GM19468 (cell line): ENCODE measurements around the gene GPR152.

ENCODE experiments used
- ATAC-seq: cut with Tn5 transposase; IDR thresholded peaks from one replicate; pipeline ENCODE4 v1.9.1; 2021; ENCODE audit warnings: mild to moderate bottlenecking, moderate library complexity, moderate number of reproducible peaks; ENCODE audit not compliant: unreplicated experiment; ENCODE audit errors: extremely low read depth

GPR152 gene

DNA sequence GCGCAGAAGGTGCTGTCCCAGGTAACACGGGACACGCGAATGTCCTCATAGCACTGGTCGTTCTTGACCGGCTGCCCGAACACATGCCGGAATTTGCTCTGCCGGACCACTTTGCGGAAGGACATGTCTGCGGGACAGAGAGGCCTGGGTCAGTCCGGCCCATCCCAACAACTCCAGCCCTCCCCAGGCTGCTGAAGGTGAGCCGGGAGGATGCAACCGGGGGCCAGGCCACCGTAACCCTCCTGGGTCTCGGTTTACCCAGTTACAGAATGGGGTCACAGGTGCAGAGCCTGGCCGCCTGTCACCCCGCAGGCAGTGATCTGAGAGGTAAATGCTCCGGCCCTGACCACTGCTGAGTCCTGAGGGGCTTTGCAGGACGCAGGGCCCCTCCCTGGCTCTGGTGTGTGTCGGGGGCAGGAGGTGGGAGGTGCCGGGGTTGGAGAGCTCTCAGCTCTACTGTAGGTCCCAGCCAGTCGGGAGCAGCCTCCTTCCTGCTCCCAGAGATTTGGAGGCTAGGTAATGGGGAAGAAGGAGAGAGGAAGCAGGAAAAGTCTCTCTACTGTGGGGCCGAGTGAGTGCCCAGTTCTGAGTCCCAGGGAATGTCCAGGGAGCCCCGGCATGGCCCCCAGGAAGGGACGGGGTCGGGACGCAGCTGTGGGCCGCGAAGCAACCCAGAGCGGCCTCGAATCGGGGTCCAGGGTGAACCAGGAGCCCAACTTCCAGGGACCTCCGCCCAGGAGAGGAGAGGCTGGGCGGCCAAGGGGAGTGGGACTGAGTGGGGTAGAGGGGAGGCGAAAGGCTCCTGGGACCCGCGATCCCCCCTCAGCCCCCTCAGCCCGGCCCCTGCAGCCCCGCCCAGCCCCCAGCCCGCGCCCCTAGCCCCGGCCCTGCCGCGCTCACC lies 9.8 kb downstream of the GPR152 start:
- ATAC-seq, result no peak

DNA sequence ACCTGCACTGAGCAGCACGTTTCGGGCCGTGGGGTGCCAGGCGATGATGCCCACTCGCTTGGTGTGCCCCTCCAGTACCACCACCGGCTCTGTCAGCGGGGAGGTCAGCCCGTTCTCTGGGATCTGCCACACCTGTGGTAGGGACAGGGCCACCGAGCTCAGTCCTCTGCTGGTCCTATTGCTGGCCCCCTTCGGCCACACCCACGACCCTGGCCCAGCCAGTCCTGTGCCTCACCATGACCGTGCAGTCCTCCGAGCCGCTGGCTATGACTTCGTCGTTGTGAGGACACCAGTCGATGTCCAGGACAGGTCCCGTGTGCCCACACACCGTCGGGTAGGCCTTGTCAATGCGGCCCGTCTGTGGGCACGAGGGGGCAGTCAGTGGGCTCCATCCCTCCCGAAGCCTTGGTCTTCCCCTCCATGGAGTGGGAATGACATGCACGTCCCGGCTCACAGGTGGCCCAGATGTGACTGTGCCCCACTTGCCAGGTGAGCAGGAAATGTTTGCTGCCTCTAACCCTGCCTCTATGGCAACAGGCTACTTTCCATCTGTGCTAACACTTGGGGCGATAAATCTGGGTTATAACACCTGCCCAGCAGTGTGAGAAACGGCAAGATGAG lies 10.7 kb downstream of the GPR152 start:
- ATAC-seq, result no peak

DNA sequence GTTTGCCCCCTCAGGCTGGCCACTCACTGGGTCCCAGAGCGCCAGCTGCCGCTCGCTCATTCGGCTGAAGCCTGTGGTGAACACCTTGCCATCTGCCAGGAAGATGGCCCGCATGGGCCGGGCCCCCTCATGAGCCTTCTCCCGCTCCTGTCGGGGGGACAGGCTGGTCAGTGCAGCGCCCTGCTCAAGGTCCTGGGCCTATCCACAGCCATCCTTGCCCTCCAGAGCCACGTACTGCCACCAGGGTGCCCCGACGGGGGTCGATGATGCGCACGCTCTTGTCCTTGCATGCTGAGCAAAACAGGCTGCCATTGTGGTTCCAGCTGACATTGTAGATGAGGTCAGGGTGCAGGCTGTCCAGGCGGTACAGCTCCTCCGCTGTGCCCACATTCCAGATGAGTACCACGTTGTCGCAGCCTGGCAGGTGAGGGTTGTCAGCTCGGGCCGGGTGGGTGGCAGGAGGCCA lies 11.4 kb downstream of the GPR152 start:
- no peak for ATAC-seq

DNA sequence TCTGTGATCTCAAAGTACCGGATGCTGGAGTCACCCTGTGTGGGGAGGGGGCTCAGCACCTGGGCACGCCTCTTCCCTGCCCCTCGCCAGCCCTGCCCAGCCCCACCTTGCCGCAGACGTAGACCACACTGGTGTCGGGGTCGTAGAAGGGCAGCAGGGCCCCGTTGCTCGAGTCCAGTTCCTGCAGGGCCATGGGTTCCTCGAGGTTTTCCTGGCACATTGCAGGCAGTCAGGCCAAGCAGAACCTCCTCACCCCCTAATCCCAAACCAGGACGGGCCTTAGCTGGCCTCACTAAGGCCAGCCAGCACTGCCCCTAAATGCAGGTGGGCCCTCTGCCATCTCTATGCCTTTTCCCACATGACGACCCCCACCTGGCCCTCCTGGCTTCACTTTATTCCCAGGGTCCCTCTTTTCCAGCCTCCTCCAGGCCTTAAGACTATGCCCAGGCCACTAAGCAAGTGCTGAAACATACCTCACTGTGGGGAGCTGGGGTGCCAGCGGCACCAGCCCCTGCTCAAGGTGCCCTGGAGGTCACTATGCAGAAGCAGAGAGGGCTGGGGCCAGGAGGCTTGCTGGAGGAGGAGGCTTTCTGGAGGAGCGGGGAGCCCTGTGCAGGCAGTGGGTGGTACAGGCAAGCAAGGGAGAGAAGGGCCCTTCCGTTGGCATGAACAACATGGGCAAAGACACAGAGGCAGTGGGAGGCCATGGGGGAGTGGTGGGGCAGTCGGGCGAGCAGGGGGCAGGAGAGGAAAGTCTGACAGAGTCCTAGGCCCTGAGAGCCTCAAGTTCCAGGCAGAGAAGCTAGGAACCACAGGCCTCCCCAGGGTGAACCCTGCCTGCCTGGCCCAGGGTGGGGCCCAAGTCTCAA lies 12.1 kb downstream of the GPR152 start:
- ATAC-seq, result no peak

DNA sequence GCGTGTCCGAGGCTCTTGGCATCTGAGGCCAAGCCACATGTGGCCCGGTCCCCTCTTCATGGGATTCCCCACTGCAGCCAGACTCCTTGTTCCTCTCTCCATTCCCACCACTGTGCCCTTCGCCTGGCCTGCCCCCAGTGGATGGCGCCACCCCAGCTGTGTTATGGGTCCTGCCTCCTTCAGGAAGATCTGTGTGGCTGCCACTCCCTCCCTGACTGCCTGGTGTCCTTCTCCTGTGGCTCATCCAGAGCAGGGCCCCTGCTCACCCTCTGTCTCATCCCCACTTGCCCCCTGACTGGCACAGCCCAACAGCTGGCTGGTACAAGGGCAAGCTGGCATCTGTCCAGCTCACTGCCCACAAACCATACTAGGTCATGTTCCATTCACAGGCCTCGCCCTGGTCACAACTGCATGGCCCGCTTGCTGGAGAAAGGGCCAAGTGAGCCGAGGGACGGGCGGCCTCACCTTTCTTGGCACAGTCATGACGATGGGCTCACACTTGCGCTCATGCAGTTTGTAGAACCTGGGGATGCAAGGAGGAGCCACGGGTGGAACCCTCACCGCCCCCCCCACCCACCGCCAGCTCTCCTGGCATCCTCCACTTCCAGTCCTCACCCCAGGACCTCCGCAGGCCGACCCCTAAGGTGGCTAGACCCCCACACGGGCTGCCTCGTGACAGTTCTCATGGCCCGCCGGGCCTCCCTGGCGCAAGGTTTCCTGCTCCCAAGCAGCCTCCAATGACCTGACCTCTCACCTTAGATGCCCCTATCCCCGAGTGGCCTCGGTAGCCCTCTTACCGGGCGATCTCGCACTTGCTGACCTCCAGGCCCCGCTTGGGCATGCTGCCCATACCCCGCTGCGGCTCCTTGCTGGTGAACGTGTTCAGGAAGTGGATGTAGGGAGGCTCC lies 13.0 kb downstream of the GPR152 start:
- no peak for ATAC-seq

DNA sequence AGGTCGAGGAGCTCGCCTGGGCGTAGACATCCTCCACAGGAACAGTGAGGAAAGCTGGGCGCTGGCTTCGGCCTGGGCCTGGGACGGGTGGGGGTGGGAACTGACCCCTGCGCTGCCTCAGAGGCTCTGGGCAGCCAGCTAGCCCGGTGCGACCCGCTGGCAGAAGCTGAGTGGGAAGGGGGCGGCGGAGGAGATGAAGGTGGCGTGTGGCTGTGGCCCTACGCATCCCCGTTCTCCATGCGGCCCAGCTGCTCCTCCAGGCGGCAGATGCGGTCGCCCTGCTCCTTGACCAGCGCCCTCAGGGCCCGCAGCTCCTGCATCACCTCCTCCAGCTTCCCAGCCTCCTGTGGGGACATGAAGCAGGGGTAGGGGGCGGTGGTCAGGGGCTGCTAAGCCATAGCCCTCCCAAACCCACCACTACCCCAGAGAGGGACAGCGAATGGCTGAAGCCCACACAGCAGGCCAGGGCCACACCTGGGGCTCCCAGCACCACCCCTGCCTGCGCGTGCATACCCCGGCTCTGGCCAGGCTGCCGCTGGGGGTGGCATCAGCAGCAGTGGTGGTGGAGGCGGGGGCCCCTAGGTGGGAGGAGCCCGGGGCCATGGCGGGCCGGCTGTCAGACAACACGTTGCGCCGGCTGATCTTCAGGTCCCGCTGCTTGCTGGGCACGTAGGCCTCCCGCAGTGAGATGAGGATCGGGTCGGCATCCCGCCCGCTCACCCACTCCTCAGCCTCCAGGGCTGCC lies 14.2 kb downstream of the GPR152 start:
- ATAC-seq, result no peak

- ATAC-seq, result no peak
Measured at GRCh38 chr11:67437809-67438157, 14.7 kb downstream of the GPR152 start.

DNA sequence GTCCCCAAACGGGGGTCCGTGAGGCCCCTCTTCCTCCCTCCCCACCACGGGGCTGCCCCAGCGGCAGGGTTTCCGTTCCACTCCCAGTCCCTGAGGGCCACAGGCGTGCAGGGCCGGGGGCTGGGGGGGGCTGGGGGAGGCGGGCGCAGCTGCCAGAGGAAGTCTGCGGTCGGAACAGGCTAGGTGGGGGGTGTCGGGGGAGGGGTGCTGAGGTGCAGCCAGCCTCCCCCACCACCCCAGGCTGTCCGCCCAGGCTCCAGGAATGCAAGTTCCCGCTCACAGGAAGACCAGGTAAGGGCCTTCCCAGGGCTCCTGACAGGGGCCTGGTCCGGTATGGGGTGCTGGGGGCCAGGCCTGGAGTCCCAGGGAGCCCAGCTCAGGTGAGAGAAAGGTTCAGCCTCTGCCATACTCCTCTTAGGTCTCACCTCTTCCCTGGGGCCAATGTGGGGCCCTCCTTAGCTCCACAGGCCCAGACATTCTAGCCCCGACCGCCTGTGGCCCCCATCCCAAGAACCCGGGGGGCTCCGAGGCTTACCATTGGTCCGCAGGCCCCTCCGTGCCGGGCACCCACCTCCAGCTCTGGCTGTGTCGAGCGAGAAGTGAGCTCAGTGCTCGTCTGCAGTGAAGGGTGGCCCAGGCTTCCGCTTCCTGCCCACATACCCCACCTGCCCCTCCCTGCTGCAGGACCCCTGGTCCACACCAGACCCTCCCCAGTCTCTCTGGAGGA lies 15.3 kb downstream of the GPR152 start, which contains the start of gene PTPRCAP:
Gene PTPRCAP (minus strand): TSS at position 601 of the 727 bp plus-strand sequence. CDS start 63 bp downstream, at position 538.
- ATAC-seq, result no peak

- no peak for ATAC-seq
Measured at GRCh38 chr11:67436459-67437081, 16.0 kb downstream of the GPR152 start.

DNA sequence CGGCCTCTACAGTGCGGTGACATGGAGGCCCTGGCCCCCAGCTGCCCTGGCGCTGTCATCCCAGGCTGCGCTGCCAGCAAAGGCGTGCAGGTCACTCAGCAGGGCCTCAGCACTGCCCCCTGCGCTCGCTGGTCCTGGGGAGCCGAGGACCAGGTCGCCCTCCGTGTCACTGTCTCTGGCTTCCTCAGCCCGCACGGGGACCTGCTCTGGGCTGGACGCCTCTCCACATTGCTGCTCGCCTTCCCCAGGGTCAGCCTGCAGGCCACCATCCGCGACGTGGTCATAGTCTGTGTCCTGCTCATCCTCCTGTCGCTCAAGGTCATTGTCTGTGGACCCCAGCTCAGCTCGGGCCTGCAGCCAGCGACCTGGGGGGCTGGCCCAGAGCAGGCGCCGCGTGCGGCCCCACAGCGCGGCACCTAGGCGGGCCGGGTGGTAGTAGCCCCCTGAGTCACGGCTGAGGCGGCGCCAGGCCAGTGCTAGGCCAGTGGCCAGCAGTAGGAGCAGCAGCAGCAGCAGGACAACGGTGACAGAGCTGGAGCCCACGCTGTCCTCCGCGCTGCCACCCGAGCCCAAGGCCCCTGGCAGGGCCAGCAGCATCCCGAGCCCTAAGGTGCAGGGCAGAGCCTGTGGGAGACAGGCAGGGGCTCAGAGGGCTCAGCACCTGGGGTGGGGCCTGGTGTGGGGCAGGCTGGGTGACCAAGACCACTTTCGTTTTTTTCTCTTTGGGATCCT lies 16.6 kb downstream of the GPR152 start:
- no peak for ATAC-seq

GRCh38 chr11:67435031-67435726 lies 17.4 kb downstream of the GPR152 start:
- no peak for ATAC-seq

GRCh38 chr11:67434395-67434881 lies 18.1 kb downstream of the GPR152 start:
- no peak for ATAC-seq

DNA sequence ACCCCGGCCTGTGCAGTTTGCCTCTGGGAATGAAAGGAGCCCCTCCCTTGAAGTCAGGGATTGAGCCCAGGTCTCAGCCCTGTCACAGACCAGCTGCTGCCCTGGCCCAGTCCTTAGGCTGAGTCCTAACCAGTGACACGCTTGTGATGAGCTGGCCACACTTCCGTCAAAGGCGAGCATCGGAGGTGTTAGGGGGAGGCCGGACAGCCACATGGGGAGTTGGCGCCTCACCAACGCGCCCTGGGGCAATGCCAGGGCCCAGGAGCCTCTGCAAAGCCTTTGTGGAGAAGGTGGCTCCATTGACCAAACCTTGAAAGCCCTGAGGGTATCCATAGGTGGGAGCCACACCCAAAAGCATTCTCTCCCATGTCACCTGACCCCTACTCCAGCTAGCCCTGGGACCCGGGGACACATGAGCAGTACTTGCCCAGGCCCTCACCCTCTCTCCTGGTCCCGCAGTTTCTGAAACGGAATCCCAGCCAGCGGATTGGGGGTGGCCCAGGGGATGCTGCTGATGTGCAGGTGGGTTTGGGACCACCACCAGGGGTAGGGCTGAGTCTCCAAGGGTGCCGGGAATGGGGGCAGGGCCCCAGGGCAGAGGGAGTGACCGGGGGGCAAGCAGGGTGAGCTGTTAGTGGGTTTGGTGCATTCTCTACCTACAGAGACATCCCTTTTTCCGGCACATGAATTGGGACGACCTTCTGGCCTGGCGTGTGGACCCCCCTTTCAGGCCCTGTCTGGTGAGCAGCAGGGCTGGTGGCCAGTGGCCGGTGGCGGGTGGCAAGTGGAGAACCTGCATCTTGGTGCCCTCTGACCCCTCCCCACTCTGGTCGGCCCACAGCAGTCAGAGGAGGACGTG lies 18.8 kb downstream of the GPR152 start:
- no peak for ATAC-seq

DNA sequence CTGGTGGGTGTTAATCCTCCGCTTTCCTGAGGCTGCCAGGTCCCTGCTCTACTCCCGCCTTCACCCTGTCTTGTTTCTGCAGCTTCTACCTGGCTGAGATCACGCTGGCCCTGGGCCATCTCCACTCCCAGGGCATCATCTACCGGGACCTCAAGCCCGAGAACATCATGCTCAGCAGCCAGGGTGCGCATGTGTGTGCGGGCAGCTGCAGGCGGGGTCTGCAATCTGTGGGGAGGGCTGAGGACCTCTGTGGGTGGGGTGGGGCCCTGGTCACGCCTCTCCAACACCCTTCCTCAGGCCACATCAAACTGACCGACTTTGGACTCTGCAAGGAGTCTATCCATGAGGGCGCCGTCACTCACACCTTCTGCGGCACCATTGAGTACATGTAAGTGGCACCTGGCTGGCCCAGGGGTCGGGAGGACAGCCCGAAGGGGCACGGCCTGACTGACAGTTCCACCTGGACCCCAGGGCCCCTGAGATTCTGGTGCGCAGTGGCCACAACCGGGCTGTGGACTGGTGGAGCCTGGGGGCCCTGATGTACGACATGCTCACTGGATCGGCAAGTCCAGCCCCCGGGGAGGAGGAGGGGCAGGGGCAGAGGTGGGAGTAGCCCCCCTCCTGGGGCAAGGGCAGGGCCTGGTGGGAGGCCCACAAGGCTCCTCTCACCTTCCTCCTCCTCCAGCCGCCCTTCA lies 19.7 kb downstream of the GPR152 start:
- ATAC-seq, result no peak
